ENCODE measurements around the gene GOLGA6C. TPM values are rescaled to one million over a fixed set of nuclear protein-coding genes. Genes with fewer than 3 reads are reported as not detected.
A peak's percentile ranks its signal among the peaks of the same experiment; 100 is the strongest.
"Not testable (repeated sequence)": the region's sequence is repeated elsewhere in the genome, so short reads cannot be mapped to it uniquely, and the experiment has no call there.

Gene GOLGA6C
- total RNA-seq, 1 experiment from 2014 or later: not detected

DNA sequence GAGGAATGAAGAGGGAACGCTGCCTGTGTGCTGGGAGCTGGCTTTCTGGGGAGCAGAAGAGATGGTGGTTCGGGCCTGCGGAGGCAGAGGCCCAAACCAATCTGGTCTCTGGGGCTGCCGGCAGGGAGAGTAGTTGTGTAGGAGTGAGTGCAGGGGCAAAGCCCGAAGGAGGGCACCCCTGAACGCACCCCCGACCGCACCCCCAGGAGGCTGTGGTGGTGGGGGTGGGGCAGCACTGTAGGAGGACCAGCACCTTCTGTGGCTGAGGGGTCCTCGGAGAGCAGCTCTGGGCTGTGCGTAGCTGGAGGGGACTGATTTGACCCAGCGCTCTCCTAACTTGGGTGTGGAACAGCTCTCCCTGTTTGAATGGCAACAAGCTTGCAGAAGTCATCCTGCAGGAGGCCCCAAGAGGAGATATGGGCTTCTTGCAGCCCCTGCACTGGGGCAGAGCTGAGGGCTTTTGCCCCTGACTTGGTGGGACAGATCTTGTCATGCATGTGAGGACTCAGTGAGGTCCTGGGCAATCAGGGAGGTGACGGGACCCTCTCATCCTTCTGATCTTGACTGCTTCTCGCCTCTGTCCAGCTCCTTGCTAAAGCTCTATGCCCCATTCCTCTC, 30.4 kb upstream of the GOLGA6C start:
- no peak for DNase-seq (ENCODE audit: low read depth)

DNA sequence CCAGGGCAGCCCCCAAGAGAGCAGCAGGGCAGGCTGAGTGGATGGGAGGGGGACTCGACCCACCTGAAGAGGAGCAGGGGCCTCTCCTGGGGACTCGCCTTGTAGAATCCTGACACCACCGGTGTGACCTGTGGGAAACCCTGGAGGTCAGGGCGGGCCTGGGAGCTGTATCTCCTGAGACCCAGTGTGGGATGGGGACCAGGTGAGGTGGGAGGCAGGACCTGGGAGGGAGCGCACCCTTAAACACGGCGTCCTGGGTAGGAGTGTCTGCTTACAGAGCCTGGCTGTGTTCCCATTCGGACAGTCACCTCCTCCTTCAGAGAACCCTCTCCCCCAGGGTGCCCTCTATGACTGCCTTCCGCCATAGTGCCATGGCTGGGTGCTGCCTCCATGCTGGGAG, 29.3 kb upstream of the GOLGA6C start:
- no peak for DNase-seq (ENCODE audit: low read depth)

DNA sequence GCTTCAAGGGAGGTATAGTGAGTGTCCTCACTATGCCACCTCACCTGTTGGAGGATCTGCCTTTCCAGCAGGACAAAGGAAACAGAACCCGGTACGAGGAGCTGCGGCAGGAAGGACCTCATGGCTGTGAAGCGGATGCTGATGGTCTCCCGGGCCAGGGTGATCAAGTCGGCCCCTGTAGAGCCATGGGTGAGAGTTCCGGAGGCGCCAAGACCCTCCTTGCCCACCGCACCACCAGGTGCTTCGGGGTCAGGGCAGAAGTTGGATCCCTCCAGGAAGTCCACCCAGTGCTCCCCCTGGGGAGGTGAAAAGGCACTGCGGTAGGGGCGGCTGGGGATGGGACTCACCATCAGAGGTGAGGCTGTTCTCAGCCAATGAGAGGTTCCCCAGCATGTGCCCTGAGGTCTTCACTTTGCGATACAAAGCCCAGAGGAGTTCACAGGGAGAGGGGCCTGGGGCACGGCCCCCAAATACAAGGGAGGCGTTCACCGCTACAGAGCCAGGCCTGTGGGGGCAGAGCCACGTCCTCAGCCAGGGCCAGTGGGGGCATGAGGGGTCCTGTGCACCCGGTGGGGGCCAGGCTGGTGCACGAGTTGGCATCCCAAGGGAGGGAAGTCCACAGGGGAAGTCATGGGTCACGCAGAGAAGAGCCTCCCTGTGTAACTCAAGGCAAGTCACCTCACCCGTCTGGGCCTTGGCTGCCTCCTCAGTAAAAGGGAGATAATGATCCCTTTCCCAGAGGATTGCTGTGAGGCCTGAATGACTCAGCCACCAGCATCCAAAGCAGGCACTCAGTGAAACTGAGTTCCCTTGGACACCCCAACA, 28.7 kb upstream of the GOLGA6C start:
- peak; percentile 45 for DNase-seq (ENCODE audit: low read depth)

GRCh38 chr15:75230016-75230343, 28.2 kb upstream of the GOLGA6C start:
- no peak for DNase-seq (ENCODE audit: low read depth)

DNA sequence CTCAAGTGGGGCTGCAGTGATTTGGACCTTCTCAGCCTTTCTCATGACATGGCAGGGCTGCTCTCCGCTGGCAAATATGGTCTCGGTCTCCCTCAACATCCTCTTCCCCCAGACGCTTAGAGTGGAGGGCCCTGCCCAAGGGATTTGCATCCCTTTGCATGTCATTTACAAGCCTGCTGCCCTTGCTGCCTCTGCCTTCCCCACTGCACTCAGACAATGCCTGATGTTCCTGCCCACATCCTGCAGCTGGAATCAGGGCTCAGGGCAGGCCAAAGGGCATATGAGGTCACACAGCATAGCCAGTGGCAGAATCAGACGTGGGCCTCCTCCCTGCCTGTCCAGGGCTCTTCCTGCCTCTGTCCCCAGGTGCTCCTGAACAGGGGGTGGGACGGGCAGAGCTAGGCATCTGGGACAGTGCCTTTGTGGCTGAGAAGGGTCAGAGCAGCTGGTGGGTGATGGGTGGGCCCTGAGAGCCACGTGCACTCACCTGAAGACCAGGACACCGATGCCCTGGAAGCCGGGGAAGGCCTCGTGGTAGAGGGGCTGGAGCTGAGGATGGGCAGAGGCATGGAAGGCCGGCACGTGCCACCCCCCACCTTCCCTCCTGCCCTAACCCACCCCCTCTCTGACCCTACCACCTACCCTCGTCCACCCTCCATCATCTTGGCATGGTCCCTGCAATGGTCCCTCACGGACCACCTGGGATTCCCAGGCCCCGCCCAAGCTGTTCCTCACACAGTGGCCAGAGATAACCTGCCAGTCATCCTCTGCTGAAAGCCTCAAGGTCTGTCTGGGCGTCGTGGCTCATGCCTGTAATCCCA, 27.4 kb upstream of the GOLGA6C start:
- DNase-seq (ENCODE audit: low read depth): peak; percentile 4

DNA sequence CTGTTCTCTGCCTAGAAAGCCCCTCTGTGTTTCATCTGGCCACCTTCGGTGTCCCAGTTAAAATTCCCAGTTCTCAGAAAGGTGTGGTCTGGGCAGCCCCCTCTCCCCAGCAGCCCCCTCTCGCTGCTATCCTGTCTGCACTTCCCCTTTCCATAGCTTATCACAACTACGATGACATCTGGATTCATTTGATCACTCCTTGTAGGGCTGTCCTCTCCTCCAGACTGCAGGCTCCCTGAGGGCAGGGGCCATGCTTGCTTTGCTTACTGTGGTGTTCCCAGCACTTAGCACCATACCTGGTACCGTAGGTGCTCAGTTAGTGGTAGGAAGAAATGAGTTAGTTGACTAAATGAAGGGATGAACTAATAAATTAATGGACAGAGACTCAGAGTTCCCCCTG, 26.3 kb upstream of the GOLGA6C start:
- no peak for DNase-seq (ENCODE audit: low read depth)

GRCh38 chr15:75232252-75232813, 25.8 kb upstream of the GOLGA6C start:
- DNase-seq (ENCODE audit: low read depth): no peak

GRCh38 chr15:75232826-75233503, 25.2 kb upstream of the GOLGA6C start:
- DNase-seq (ENCODE audit: low read depth): no peak

DNA sequence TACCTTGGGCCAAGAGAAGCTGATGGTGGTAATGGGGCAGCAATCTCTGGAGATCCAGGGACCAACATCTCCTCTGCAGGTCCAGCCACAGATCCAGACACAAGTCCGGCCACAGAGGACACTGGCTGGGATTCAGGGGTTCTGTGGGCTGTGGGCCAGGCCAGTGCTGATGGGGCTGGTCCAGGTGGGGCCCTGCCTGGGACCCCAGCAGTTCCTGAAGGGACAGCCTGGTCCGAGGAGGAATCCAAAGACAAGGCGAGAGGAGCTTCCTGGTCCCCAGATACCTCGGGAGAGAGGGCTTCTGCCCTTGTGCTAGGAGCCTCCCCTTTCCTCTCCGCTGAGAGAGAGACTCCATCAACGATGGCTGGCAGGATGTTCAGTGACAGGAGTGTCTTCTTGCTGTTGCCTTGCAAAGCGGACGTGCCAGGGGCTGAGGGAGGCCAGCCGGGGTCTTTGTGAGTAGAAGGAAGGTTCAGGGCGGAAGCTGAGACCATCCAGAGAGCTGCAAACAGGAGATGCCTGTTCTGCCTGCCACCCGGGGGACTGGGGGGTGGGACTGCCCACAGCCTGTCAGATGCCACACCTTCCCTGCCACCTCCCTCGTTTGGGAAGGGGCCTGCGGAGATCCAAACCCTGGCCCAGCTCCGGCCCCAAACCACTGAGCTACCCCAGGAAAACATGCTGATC, 24.5 kb upstream of the GOLGA6C start:
- no peak for DNase-seq (ENCODE audit: low read depth)

GRCh38 chr15:75234191-75234810, 23.8 kb upstream of the GOLGA6C start:
- DNase-seq (ENCODE audit: low read depth): no peak

DNA sequence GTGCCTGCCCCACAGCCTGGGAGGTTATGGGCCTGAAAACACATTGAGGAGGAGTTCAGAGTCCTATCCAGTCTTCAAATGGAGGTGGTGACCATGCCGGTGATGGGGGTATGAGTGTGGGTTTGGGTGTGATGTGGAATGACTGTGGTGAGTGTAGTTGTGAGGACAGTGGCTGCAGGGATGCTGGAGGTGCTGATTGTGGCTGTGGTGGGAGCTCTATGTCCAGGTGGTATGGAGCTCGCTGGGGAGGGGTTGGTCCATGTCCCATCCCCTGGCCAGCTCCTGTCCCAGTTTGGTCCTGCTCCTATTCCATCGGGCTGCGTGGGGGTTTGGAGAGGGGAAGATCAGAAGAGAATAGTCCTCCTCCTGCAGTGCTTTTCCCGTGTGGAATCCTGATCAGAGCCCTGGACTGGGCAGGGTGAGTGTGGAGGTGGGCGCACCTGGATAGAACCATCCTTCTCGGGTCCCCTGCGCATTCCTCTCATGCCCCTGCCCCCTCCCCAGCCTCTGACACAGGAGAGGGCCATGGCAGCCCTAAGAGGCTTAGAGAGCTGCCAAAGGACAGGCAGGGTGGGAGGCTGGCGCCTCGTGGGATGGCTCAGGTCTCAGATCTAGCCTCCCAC, 23.0 kb upstream of the GOLGA6C start:
- DNase-seq (ENCODE audit: low read depth): no peak

DNA sequence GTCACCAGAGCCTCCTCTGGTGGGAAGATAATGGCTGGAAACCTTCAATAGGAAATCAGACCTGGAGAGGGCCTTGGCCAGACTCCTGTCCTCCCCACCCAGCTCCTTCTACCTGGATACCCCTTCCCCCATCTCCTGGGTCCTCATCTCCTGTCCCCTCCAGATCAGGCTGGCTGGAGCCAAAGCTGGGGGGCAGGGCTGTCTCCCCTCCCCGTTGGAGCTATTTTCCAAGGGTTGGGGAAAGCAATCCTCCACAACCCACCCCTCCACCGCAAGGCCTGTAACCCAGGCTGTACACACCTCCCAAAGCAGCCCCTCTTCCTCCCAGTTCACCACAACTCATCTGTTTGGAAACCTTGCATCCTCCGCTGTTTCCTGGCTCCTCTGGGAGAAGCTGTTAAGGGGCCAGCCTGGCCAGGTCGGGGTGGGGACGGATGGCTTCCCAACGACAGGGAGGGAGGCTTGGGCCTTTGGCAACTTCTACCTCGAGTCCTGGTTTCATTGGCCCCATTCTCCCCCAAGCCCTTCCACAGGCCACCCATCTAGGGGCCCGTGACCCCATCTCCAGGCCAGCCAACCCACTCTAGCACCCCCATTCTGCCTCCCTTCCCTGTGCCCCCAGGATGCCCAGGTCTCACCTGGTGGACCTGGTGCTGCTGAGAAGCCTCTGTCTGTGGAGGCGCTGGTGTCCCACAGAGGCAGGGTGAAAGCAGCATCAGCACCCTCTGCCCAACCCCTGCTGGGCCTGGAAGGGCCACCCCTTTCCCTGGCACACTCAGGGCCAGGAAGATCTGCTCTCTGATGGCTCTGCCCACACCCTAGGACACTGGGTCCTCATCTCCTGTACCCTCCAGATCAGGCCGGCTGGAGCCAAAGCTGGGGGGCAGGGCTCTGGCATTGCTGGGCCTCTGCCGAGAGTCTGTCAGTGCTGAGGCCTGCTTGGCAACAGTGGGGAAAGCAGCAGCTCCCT, 22.1 kb upstream of the GOLGA6C start:
- no peak for DNase-seq (ENCODE audit: low read depth)

DNA sequence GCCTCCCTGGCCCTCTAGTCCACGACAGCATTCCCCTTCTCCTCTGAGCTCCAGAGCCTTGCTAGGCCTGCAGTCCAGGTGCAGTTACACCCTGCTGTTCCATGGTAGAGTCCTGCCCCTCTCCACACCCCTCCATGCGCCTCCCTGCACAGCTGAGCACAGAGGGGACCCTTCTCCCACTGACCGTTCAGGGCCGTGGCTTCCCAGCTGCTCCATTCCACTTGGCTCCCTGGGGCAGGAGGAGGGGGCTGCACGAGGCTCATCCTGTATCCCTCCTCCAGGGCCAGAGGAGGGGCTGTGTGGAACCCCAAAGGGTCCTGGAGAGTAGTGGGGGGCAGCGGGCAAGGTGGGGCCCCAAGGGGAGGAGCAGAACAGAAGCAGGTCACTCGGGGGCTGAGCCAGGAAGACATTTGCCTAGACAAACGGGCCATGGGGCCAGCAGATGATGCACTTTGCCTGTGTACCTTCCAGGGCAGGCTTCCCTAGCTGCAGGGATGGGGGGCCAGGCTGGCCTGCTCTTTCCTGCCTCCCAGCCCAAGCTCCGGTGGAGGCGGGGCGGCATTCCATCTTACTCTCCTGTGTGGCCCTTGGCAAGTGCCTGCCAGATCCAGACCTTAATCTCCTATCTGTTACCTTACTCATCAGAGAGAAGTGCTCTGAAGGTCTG, 20.7 kb upstream of the GOLGA6C start:
- DNase-seq (ENCODE audit: low read depth): no peak

DNA sequence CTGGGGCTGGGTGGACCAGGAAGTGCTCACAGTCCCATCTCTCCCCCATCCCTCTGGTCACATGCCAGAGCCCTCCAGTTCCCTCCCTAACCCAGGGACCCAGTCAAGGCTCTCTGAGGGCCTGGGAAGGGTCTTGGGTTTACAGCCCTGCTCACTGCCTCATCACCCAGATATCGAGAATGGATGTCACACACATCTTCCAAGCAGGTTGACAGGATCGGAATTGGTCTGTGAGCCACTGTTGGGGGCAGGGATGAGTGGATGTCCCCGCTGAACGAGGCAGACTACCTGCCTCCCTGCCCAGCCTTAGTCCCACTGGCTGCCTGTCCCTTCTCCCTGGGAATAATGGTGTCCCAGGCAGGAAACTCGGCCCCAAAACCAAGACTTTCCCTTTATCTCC, 20.0 kb upstream of the GOLGA6C start:
- no peak for DNase-seq (ENCODE audit: low read depth)

DNA sequence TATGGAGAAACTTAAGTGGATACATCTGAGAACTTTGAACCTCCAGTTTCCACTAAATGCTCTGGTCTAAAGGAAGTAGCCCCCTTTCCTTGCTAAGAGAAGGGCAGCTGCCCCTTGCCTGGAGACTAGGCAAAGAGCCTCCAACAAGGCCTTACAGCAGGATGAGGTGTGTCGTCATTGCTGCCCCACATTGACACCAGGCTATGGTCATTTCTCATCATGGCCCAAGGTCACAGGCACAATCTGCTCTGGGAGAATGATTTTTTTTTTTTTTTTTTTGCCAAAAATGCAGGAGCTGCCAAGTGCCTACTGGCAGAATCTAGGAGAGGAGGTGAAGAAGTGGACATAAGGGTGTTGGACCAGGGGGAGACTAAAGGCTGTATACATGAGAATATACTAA, 12.4 kb upstream of the GOLGA6C start:
- not testable (repeated sequence) for DNase-seq (ENCODE audit: low read depth)

- not testable (repeated sequence) for DNase-seq (ENCODE audit: low read depth)
Observed at GRCh38 chr15:75248991-75249390, 9.1 kb upstream of the GOLGA6C start.

- DNase-seq (ENCODE audit: low read depth): no peak
Observed at GRCh38 chr15:75249726-75250125, 8.4 kb upstream of the GOLGA6C start.

- not testable (repeated sequence) for DNase-seq (ENCODE audit: low read depth)
Observed at GRCh38 chr15:75251343-75251742, 6.8 kb upstream of the GOLGA6C start.
